Stimulated activated naive CD8-positive, alpha-beta T cell treated with anti-CD3 and anti-CD28 coated beads, Interleukin-15, amount 100 ng/mL, for 72 hours (primary cell): ENCODE measurements around the gene SAMD11.

Experiments
- ATAC-seq: fragments of 150-1000 bp; cut with Tn5 transposase; 2 replicates; pipeline ENCODE4 v1.10.0; 2021; ENCODE audit warnings: mild to moderate bottlenecking, moderate library complexity
- DNase-seq, 2 donors: peaks; one replicate each; pipeline ENCODE4 v3.0.0; 2021 to 2022
- H3K27ac Mint-ChIP-seq, 2 donors: one replicate each; pipeline ENCODE4 v1.8.0; 2022; ENCODE audit warnings: mild to moderate bottlenecking in 2 of 2, mixed read lengths in 2 of 2, moderate library complexity in 2 of 2
- H3K27me3 Mint-ChIP-seq: one replicate; pipeline ENCODE4 v1.8.0; 2022; ENCODE audit warnings: mixed read lengths
- H3K4me1 Mint-ChIP-seq: one replicate; pipeline ENCODE4 v1.8.0; 2022; ENCODE audit warnings: mild to moderate bottlenecking, mixed read lengths
- H3K4me3 Mint-ChIP-seq, 2 donors: one replicate each; pipeline ENCODE4 v1.8.0; 2022; ENCODE audit warnings: mild to moderate bottlenecking in 2 of 2, mixed read lengths in 2 of 2, moderate library complexity in 1 of 2
- H3K9me3 Mint-ChIP-seq, 2 donors: one replicate each; pipeline ENCODE4 v1.8.0; 2022; ENCODE audit warnings: mixed read lengths in 2 of 2

SAMD11 gene

GRCh38 chr1:910881-911721 is 12.6 kb upstream of the SAMD11 start:
- ATAC-seq = no peak
- H3K27ac Mint-ChIP-seq = no peak overlapping the region

GRCh38 chr1:911875-912739 is 11.6 kb upstream of the SAMD11 start:
- no peak overlapping the region for H3K4me3 Mint-ChIP-seq
- ATAC-seq = no peak
- DNase-seq = no peak
- H3K4me1 Mint-ChIP-seq = peaks cover 10% of the 10 kb centered on the region
- H3K9me3 Mint-ChIP-seq = no peaks in the 10 kb centered on the region
- H3K27me3 Mint-ChIP-seq = peaks cover 80% of the 10 kb centered on the region
- no peak overlapping the region for H3K27ac Mint-ChIP-seq

More at GRCh38 chr1:910881-911721, 12.6 kb upstream of the SAMD11 start:
- H3K4me1 Mint-ChIP-seq = peaks cover 16% of the 10 kb centered on the region
- peak in 1 of 2 donors; percentile 7 for DNase-seq
- no peak overlapping the region for H3K4me3 Mint-ChIP-seq
- H3K9me3 Mint-ChIP-seq = no peaks in the 10 kb centered on the region
- H3K27me3 Mint-ChIP-seq = peaks cover 85% of the 10 kb centered on the region

GRCh38 chr1:912740-913301 is 10.9 kb upstream of the SAMD11 start:
- Mint-ChIP-seq H3K4me1 (peaks cover 10% of the 10 kb centered on the region), H3K9me3 (no peaks in the 10 kb centered on the region), H3K4me3 (no peak overlapping the region), H3K27me3 (peaks cover 80% of the 10 kb centered on the region), H3K27ac (no peak overlapping the region)
- no peak for DNase-seq
- ATAC-seq = peak; percentile 27

- DNase-seq (no peak), ATAC-seq (peak; percentile 8)
- H3K9me3 Mint-ChIP-seq = no peaks in the 10 kb centered on the region
- no peak overlapping the region for H3K27ac Mint-ChIP-seq
- peaks cover 10% of the 10 kb centered on the region for H3K4me1 Mint-ChIP-seq
- no peak overlapping the region for H3K4me3 Mint-ChIP-seq
- H3K27me3 Mint-ChIP-seq = peaks cover 80% of the 10 kb centered on the region
Observed at GRCh38 chr1:913491-914130, 10.1 kb upstream of the SAMD11 start.

- DNase-seq (no peak), ATAC-seq (no peak)
- Mint-ChIP-seq H3K9me3 (no peaks in the 10 kb centered on the region), H3K27ac (no peak overlapping the region), H3K4me3 (no peak overlapping the region), H3K4me1 (peaks cover 10% of the 10 kb centered on the region), H3K27me3 (peaks cover 87% of the 10 kb centered on the region)
Observed at GRCh38 chr1:914131-914890, 9.4 kb upstream of the SAMD11 start.

- Mint-ChIP-seq H3K4me1 (peaks cover 10% of the 10 kb centered on the region), H3K9me3 (no peaks in the 10 kb centered on the region), H3K27me3 (peaks cover 90% of the 10 kb centered on the region), H3K4me3 (no peak overlapping the region), H3K27ac (peak overlapping the region in 1 of 2 donors; percentile 34)
- ATAC-seq (no peak), DNase-seq (no peak)
Observed at GRCh38 chr1:914891-915280, 8.8 kb upstream of the SAMD11 start.

GRCh38 chr1:915295-916172 is 8.2 kb upstream of the SAMD11 start:
- H3K4me1 Mint-ChIP-seq = peaks cover 13% of the 10 kb centered on the region
- no peak for ATAC-seq

GRCh38 chr1:916173-917075 is 7.3 kb upstream of the SAMD11 start:
- Mint-ChIP-seq H3K27ac (no peak overlapping the region), H3K27me3 (peaks cover 92% of the 10 kb centered on the region), H3K4me1 (peaks cover 13% of the 10 kb centered on the region), H3K4me3 (no peak overlapping the region), H3K9me3 (no peaks in the 10 kb centered on the region)
- DNase-seq = no peak
- ATAC-seq = no peak

More at GRCh38 chr1:915295-916172, 8.2 kb upstream of the SAMD11 start:
- no peak overlapping the region for H3K27ac Mint-ChIP-seq
- H3K27me3 Mint-ChIP-seq = peaks cover 92% of the 10 kb centered on the region
- H3K9me3 Mint-ChIP-seq = no peaks in the 10 kb centered on the region
- no peak for DNase-seq
- no peak overlapping the region for H3K4me3 Mint-ChIP-seq

GRCh38 chr1:917076-917459 is 6.7 kb upstream of the SAMD11 start:
- Mint-ChIP-seq H3K4me3 (no peak overlapping the region), H3K27ac (no peak overlapping the region), H3K4me1 (peaks cover 17% of the 10 kb centered on the region), H3K27me3 (peaks cover 92% of the 10 kb centered on the region), H3K9me3 (no peaks in the 10 kb centered on the region)
- no peak for ATAC-seq
- DNase-seq = no peak

GRCh38 chr1:917466-918091 is 6.1 kb upstream of the SAMD11 start:
- no peaks in the 10 kb centered on the region for H3K9me3 Mint-ChIP-seq
- ATAC-seq (no peak), DNase-seq (no peak)
- no peak overlapping the region for H3K27ac Mint-ChIP-seq
- peaks cover 17% of the 10 kb centered on the region for H3K4me1 Mint-ChIP-seq
- peaks cover 92% of the 10 kb centered on the region for H3K27me3 Mint-ChIP-seq
- no peak overlapping the region for H3K4me3 Mint-ChIP-seq

GRCh38 chr1:918353-918752 is 5.4 kb upstream of the SAMD11 start:
- H3K4me1 Mint-ChIP-seq = peaks cover 22% of the 10 kb centered on the region
- ATAC-seq (no peak), DNase-seq (no peak)
- peaks cover 92% of the 10 kb centered on the region for H3K27me3 Mint-ChIP-seq
- H3K9me3 Mint-ChIP-seq = no peaks in the 10 kb centered on the region
- no peak overlapping the region for H3K27ac Mint-ChIP-seq
- H3K4me3 Mint-ChIP-seq = no peak overlapping the region

- no peak for DNase-seq
- H3K27me3 Mint-ChIP-seq = peaks cover 90% of the 10 kb centered on the region
- no peak overlapping the region for H3K27ac Mint-ChIP-seq
- no peak overlapping the region for H3K4me3 Mint-ChIP-seq
- H3K4me1 Mint-ChIP-seq = peaks cover 24% of the 10 kb centered on the region
- H3K9me3 Mint-ChIP-seq = no peaks in the 10 kb centered on the region
- ATAC-seq = no peak
Observed at GRCh38 chr1:918843-919242, 4.9 kb upstream of the SAMD11 start.
